Retina (tissue), 1 donor: ENCODE results near the gene NOP16.

Experiments
- DNase-seq: peaks from one replicate; pipeline ENCODE4 v3.0.0-alpha.2; 2016

The NOP16 gene

DNA sequence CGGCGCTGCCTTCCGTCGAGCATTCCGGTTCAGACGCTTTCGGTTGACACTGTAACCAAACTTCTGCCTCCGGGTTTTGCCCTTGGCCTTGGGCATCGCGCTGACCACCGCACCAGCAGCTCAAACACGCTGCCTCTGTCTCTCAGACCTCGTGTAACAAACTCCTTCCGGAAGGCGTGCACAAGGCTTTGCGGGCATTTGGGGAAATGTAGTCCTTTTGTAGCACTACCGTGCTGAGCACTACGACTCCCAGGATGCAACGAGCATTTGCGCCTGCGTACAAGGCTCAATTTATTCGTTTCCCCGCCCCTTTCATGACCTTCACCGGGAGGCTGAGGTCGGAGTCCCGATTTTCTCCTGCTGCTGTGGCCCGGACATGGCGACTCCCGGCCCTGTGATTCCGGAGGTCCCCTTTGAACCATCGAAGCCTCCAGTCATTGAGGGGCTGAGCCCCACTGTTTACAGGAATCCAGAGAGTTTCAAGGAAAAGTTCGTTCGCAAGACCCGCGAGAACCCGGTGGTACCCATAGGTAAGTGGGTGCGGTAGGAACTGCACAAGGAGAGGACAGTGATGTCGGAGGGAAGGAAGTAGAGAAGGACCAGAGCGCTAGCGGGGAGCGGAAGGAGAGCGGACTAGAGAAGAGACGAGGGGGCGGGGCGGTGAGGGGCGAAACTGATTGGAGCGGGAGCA lies at the start of gene NOP16, which contains the start of gene HIGD2A:
NOP16 (minus strand) TSS at position 155 of the 691 bp plus-strand sequence; CDS start at position 96, 59 bp downstream.
HIGD2A (plus strand) TSS at position 308 of the 691 bp plus-strand sequence; CDS start at position 377, 69 bp downstream.
- peak; percentile 99 for DNase-seq

DNA sequence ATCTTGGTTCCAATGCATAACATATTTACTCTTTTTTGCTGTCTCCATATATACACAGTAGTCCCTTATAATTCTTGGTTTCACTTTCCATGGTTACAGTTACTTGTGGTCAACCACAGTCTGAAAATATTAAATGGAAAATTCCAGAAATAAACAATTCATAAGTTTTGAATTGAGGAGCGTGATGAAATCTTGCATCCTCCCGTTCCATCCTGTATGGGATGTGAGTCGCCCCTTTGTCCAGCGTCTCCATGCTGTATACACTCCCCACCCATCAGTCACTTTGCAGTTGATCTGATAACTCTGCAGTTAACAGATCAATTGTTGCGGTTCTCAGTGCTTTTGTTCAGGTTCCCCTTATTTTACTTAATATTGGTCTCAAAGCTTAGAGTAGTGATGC lies 48.3 kb upstream of the NOP16 start:
- no peak for DNase-seq

GRCh38 chr5:176432707-176433106 lies 44.3 kb upstream of the NOP16 start:
- DNase-seq = no peak

DNA sequence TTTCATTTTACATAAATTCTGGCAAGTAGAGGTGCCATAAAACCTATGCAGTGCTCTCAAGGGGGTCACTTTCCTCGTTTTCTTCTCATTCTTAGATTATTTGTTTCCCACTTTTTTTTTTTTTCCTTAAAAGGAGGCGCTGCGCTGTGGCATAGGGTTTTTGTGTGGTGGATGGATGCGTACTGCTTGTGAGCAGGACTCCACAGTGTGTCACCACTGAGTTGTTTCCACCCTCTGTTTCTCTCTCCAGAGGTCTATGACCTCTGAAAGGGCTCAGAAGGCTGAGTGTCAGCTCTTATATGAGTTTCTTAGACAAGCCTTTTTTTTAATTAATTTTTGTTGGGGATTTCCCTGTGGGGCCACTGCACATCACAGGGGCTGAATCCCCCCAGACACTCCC lies 41.6 kb upstream of the NOP16 start:
- no peak for DNase-seq

- DNase-seq = no peak
These were observed 39.6 kb upstream of the NOP16 start for GRCh38 chr5:176427971-176428370.

GRCh38 chr5:176426876-176427275 lies 38.5 kb upstream of the NOP16 start:
- no peak for DNase-seq

- no peak for DNase-seq
These were observed 37.4 kb upstream of the NOP16 start for GRCh38 chr5:176425791-176426190.

GRCh38 chr5:176425138-176425537 lies 36.7 kb upstream of the NOP16 start:
- DNase-seq = no peak

GRCh38 chr5:176424181-176424580 lies 35.8 kb upstream of the NOP16 start:
- DNase-seq = no peak

GRCh38 chr5:176420972-176421544 lies 32.7 kb upstream of the NOP16 start:
- DNase-seq = no peak

DNA sequence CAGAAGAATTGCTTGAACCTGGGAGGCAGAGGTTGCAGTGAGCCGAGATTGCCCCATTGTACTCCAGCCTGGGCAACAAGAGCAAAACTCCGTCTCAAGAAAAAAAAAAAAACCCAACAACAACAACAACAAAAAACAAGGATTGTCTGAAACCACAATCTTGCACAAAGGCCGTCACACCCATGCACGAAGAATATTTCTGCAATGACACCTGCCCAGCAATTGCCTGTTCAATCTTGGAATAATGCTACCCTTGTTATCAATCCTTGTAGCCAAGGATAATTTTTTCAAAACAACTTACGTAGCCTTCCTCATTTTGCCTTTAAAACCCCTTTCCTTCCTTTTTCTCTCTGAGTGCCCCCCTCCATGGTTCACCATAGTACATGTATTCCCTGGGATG lies 31.7 kb upstream of the NOP16 start:
- no peak for DNase-seq

GRCh38 chr5:176418251-176418650 lies 29.9 kb upstream of the NOP16 start:
- no peak for DNase-seq

DNA sequence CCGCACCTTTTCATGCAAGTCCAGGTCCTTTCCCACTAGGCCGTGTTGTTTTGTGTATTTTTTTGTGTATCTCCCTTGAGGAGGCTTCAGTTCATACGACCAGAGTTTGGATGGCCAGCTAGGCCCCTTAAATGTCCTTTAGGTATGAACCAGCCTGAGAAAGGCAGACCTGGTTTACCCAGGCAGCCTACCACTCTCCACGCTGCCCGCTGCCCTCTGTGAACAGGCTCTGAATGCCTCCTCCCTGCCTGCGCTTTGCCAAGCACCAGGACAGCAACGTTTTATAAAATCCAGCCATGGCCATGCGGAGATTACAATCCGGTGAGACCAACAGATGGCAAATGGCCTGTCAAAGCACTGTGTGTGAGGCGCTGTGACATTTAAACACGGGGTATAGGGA lies 28.6 kb upstream of the NOP16 start:
- no peak for DNase-seq

- peak; percentile 94 for DNase-seq
These were observed 27.8 kb upstream of the NOP16 start, which contains the start of gene CLTB for GRCh38 chr5:176415952-176416924. TSS of gene CLTB (minus strand) at chr5:176416539. CDS start at chr5:176416363, 176 bp downstream.

DNA sequence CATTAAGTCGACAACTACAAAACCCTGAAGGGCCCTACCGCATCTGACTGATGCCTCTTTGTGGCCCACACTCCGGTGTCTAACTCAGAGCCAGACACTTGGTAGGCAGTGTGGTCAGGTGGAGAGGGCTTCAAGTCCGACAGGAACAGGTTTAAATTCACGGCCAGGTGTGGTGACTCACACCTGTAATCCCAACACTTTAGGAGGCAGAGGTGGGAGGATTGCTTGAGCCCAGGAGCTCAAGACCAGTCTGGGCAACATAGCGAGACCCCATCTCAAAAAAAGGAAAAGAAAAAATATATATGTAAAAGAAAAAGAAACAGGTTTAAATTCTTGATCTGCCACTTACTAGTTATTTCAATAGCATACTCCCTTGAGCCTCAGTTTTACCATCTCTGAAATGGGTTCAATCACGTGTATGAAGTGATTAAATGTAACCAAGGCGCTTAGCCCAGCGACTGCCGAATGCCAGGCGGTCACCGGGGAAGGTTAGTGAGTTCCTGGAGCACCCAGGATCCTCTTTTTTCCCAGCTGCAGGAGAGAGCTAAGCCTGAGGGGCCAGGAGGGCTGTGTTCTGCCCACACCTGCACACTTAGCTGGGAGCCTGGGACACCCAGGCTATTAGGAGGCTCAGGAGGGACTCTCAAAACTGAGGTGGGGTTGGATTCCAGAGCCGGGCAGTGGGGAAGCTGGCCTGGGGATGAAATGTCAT lies 27.0 kb upstream of the NOP16 start:
- no peak for DNase-seq

- no peak for DNase-seq
These were observed 26.3 kb upstream of the NOP16 start for GRCh38 chr5:176414704-176415103.

DNA sequence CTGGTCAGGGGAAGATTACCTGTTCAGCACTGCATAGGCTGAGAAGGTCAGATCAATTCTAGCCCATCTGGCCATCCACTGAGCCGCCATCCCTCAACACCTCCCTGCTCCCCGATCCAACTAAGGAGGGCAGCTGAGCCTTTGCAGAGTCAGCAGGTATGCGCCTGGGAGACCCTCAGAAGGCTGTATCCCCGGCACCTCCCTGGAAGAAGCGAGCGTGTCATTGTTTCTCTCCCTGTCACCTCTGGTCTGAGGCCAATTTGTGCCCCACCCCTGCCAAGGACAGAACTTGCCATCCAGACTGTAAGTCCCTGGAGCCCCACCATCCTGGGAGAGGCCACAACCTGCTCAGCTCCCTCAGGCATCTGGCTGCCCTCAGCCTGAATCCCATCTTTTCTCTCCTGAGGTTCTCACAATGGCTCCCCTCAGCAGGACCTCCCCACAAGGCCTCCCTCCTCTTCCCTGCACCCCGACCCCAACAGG lies 25.4 kb upstream of the NOP16 start:
- DNase-seq = no peak

DNA sequence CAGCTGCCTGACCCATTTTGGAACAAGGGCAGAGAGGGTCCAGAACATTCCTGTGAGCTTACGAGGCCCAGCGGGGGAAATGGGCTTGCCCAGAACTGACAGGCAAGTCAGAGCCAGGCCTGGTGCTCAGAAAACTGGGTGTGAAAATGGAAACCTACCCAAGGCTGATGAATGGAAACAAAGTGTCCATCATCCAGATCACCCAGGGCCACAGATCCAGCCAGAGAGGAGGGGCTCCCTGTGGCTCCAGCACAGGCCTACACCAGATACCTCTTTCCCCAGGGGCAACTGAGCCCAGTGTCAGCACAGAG lies 24.8 kb upstream of the NOP16 start:
- no peak for DNase-seq

GRCh38 chr5:176412517-176413254 lies 24.3 kb upstream of the NOP16 start:
- DNase-seq = no peak

GRCh38 chr5:176410486-176411180 lies 22.2 kb upstream of the NOP16 start:
- no peak for DNase-seq

GRCh38 chr5:176409765-176410164 lies 21.4 kb upstream of the NOP16 start:
- no peak for DNase-seq
